HCT116 (cell line): ENCODE measurements around the gene ARGLU1. TPM values are rescaled to one million over a fixed set of nuclear protein-coding genes. Genes with fewer than 3 reads are reported as not detected.

Experiments used
- ATAC-seq: fragments of 200-7000 bp; cut with Tn5 transposase; 2 replicates; pipeline ENCODE4 v1.9.1; 2020; ENCODE audit warnings: mild to moderate bottlenecking, moderate library complexity
- BruUV-seq: library from RNA; stranded (reverse); fragments of 400-500 nt; replicated peaks from 2 replicates; lab custom pipeline; 2021; lab: Mats Ljungman, UMichigan
- CTCF ChIA-PET: fragments of 300-600 bp; sonication (Branson Sonifier 250); formaldehyde crosslinking; loops from one replicate; lab custom pipeline; 2021; ENCODE audit warnings: antibody characterized with exemption; lab: Charles Lee
- POLR2A ChIA-PET: fragments of 300-600, 350-600 bp; sonication (Branson Sonifier 250); formaldehyde crosslinking; loops from one replicate; lab custom pipeline; 2021; ENCODE audit warnings: antibody characterized with exemption; lab: Charles Lee
- RAD21 ChIA-PET, 2 experiments: fragments of 300-600 bp; sonication (Branson Sonifier 250); formaldehyde crosslinking; loops; one replicate each; lab custom pipeline; 2023; ENCODE audit warnings: low total read pairs in 2 of 2; ENCODE audit not compliant: uncharacterized antibody in 2 of 2, unreplicated experiment in 2 of 2, low non-redundant PET in 1 of 2; lab: Charles Lee
- DNase-seq: peaks from one replicate; pipeline ENCODE4 v3.0.0-alpha.2; 2010; ENCODE audit warnings: low read depth, low spot score
- H2AFZ ChIP-seq: fragments of 200-600 bp; shearing (Covaris generic), sonication (generic); 2 replicates; pipeline ENCODE4 v1.6.1; 2017; ENCODE audit warnings: low read depth, mixed run types, mixed read lengths, antibody characterized with exemption, low read length; ENCODE audit not compliant: poor library complexity, severe bottlenecking
- H3K27ac ChIP-seq: 2 replicates; pipeline ENCODE4 v1.5.1; 2012; ENCODE audit warnings: low read depth, low read length
- H3K27me3 ChIP-seq: fragments of 200-600 bp; sonication (generic); 2 replicates; pipeline ENCODE4 v1.6.1; 2016; ENCODE audit warnings: mixed run types, low read length, mixed read lengths; ENCODE audit not compliant: insufficient read depth
- H3K36me3 ChIP-seq, 2 experiments: fragments of 200-500 bp in 1 of 2; fragments of 200-600 bp in 1 of 2; sonication (Bioruptor generic) in 1 of 2; sonication (generic) in 1 of 2; 2 replicates each; pipeline versions ENCODE4 v1.5.1 to v1.6.1; 2014 to 2016; ENCODE audit warnings: low read length in 2 of 2, inconsistent platforms in 1 of 2, mixed read lengths in 1 of 2, mixed run types in 1 of 2; ENCODE audit not compliant: insufficient read depth in 2 of 2, control insufficient read depth in 1 of 2
- H3K4me1 ChIP-seq, 2 experiments: fragments of 200-600 bp in 1 of 2; sonication (generic) in 1 of 2; 2 replicates each; pipeline versions ENCODE4 v1.5.1 to v1.6.1; 2012 to 2017; ENCODE audit warnings: low read length in 2 of 2, inconsistent platforms in 1 of 2, mild to moderate bottlenecking in 1 of 2, mixed read lengths in 1 of 2, mixed run types in 1 of 2, moderate library complexity in 1 of 2; ENCODE audit not compliant: insufficient read depth in 2 of 2, control insufficient read depth in 1 of 2
- H3K4me2 ChIP-seq: fragments of 200-600 bp; sonication (generic); 2 replicates; pipeline ENCODE4 v1.6.1; 2017; ENCODE audit warnings: mixed run types, low read length, mixed read lengths
- H3K4me3 ChIP-seq, 2 experiments: fragments of 200-600 bp in 1 of 2; sonication (generic) in 1 of 2; replicated peaks in 1 of 2; 2 replicates each; pipeline ENCODE4 v1.5.1; 2011 to 2016; ENCODE audit warnings: low read length in 2 of 2, control low read depth in 1 of 2, low read depth in 1 of 2, mild to moderate bottlenecking in 1 of 2, mixed read lengths in 1 of 2, mixed run types in 1 of 2
- H3K79me2 ChIP-seq: fragments of 200-600 bp; sonication (generic); 2 replicates; pipeline ENCODE4 v1.6.1; 2017; ENCODE audit warnings: mild to moderate bottlenecking, mixed run types, low read length, moderate library complexity, mixed read lengths; ENCODE audit not compliant: insufficient read depth
- H3K9ac ChIP-seq: fragments of 200-600 bp; sonication (generic); 2 replicates; pipeline ENCODE4 v1.6.1; 2016; ENCODE audit warnings: low read length, mixed read lengths
- H3K9me2 ChIP-seq: fragments of 200-600 bp; sonication (generic), shearing (Covaris generic); 2 replicates; pipeline ENCODE4 v1.6.1; 2017; ENCODE audit warnings: mixed run types, mild to moderate bottlenecking, moderate library complexity; ENCODE audit not compliant: insufficient read depth
- H3K9me3 ChIP-seq, 2 experiments: fragments of 200-500 bp in 1 of 2; fragments of 200-600 bp in 1 of 2; sonication (Bioruptor generic) in 1 of 2; sonication (generic) in 1 of 2; 2 replicates each; pipeline ENCODE4 v1.6.1; 2014 to 2017; ENCODE audit warnings: low read length in 2 of 2, mixed read lengths in 2 of 2, inconsistent platforms in 1 of 2, low read depth in 1 of 2, mild to moderate bottlenecking in 1 of 2, mixed run types in 1 of 2, moderate library complexity in 1 of 2; ENCODE audit not compliant: control insufficient read depth in 1 of 2, insufficient read depth in 1 of 2
- H4K20me1 ChIP-seq: fragments of 200-600 bp; sonication (generic), shearing (Covaris generic); 2 replicates; pipeline ENCODE4 v1.6.1; 2017; ENCODE audit warnings: mixed run types, mild to moderate bottlenecking, moderate library complexity; ENCODE audit not compliant: insufficient read depth
- ATF3 ChIP-seq: IDR thresholded peaks from 2 replicates; pipeline ENCODE4 v1.6.1; 2012
- CBX3 ChIP-seq: IDR thresholded peaks from 2 replicates; pipeline ENCODE4 v1.6.1; 2012; ENCODE audit warnings: low read depth
- CTCF ChIP-seq, 3 experiments: fragments of 200-600 bp in 1 of 3; sonication (generic) in 1 of 3; IDR thresholded peaks in 2 of 3; conservative IDR thresholded peaks in 1 of 3; 2 replicates each; pipeline ENCODE4 v1.5.1; 2012 to 2017; ENCODE audit warnings: low read depth in 2 of 3, low read length in 2 of 3, antibody characterized with exemption in 1 of 3, borderline replicate concordance in 1 of 3, control low read depth in 1 of 3, mild to moderate bottlenecking in 1 of 3, mixed read lengths in 1 of 3, mixed run types in 1 of 3, moderate library complexity in 1 of 3; ENCODE audit not compliant: insufficient read depth in 1 of 3
- EGR1 ChIP-seq: IDR thresholded peaks from 2 replicates; pipeline ENCODE4 v1.6.1; 2012; ENCODE audit warnings: low read depth
- ELF1 ChIP-seq: IDR thresholded peaks from 2 replicates; pipeline ENCODE4 v1.6.1; 2012; ENCODE audit warnings: low read depth, borderline replicate concordance
- EZH2 ChIP-seq: fragments of 200-600 bp; sonication (generic); IDR thresholded peaks from 2 replicates; pipeline ENCODE4 v1.6.1; 2017; ENCODE audit warnings: antibody characterized with exemption, mixed run types
- EZH2phosphoT487 ChIP-seq: fragments of 200-600 bp; IDR thresholded peaks from 2 replicates; pipeline ENCODE4 v1.6.1; 2018; ENCODE audit warnings: antibody characterized with exemption, borderline replicate concordance
- FOSL1 ChIP-seq: IDR thresholded peaks from 2 replicates; pipeline ENCODE4 v1.6.1; 2012; ENCODE audit warnings: low read depth
- MAX ChIP-seq: IDR thresholded peaks from 2 replicates; pipeline ENCODE4 v1.6.1; 2012
- POLR2A ChIP-seq: IDR thresholded peaks from 2 replicates; pipeline ENCODE4 v1.7.0; 2011; ENCODE audit warnings: borderline replicate concordance; ENCODE audit not compliant: insufficient read depth, insufficient read length; ENCODE audit errors: extremely low read depth
- POLR2AphosphoS5 ChIP-seq: IDR thresholded peaks from 2 replicates; pipeline ENCODE4 v1.6.1; 2011; ENCODE audit warnings: mild to moderate bottlenecking, low read depth, low read length, moderate library complexity
- REST ChIP-seq: IDR thresholded peaks from 2 replicates; pipeline ENCODE4 v1.6.1; 2012; ENCODE audit warnings: low read depth
- SIN3A ChIP-seq: IDR thresholded peaks from 2 replicates; pipeline ENCODE4 v1.6.1; 2012; ENCODE audit warnings: low read depth
- SP1 ChIP-seq: IDR thresholded peaks from 2 replicates; pipeline ENCODE4 v1.6.1; 2012; ENCODE audit warnings: low read depth
- TCF7L2 ChIP-seq: IDR thresholded peaks from 2 replicates; pipeline ENCODE4 v1.7.0; 2011; ENCODE audit warnings: borderline replicate concordance, inconsistent platforms; ENCODE audit not compliant: insufficient read depth, insufficient read length; ENCODE audit errors: extremely low read depth
- YY1 ChIP-seq: IDR thresholded peaks from 2 replicates; pipeline ENCODE4 v1.6.1; 2011; ENCODE audit warnings: low read length, low read depth, moderate library complexity, mild to moderate bottlenecking; ENCODE audit not compliant: insufficient replicate concordance; ENCODE audit errors: extremely low read depth
- ZNF274 ChIP-seq: fragments of 200-500 bp; sonication (Bioruptor generic); IDR thresholded peaks from 2 replicates; pipeline ENCODE4 v1.6.1; 2014; ENCODE audit warnings: mild to moderate bottlenecking, low read depth, low read length, inconsistent platforms
- intact Hi-C: fragments of 100-400 bp; cut with micrococcal nuclease; formaldehyde crosslinking; loops from 2 replicates; pipeline ENCODE4 v1.10.0; 2022
- total RNA-seq: library from RNA; stranded (reverse); gene quantifications from one replicate; pipeline ENCODE4 v1.2.1, GENCODE V29; 2021; ENCODE audit not compliant: unreplicated experiment

ARGLU1 gene
- total RNA-seq, 1 experiment from 2014 or later = 57.8 TPM

DNA sequence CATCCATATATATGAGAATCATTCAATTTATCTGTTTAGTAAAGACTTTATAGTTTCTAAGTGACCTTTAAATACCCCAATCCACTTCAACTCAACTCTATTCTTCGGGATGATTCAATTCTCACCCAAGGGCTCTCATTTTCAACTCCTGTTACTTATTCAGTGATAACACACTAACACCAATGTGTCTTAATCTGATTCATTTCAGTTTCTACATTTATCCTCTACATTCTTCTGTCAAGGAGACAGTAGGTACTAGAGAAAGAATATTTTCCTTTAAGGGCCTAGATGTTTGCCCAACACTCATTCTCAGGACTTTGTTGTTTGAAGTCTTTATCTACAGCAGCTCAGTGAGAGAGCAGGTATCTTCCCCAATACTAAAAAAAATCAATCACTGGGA, 7.1 kb downstream of the ARGLU1 start:
- H3K27me3 ChIP-seq = no peaks in the 10 kb centered on the region
- no peak overlapping the region for H3K4me3 ChIP-seq
- TF ChIP-seq CBX3 = no peak
- no peak for TF ChIP-seq MAX
- TF ChIP-seq SP1 = no peak
- TF ChIP-seq POLR2A = no peak
- no peak for TF ChIP-seq ELF1
- no peak for TF ChIP-seq ZNF274
- TF ChIP-seq FOSL1 = no peak
- TF ChIP-seq ATF3 = no peak
- no peak for TF ChIP-seq EGR1
- TF ChIP-seq REST = no peak
- TF ChIP-seq SIN3A = no peak
- no peak for TF ChIP-seq EZH2
- TF ChIP-seq TCF7L2 = no peak
- TF ChIP-seq POLR2AphosphoS5 = no peak
- no peak for TF ChIP-seq YY1
- TF ChIP-seq EZH2phosphoT487 = no peak
- no peak for TF ChIP-seq CTCF (IDR thresholded peaks at IDR 0.05 in 2 of 3, conservative IDR thresholded peaks at IDR 0.05 in 1 of 3; ENCODE audit: borderline replicate concordance in 1 of 3, insufficient read depth in 1 of 3, low read depth in 2 of 3, low read length in 2 of 3)
- no peak overlapping the region for H3K27ac ChIP-seq
- no peaks in the 10 kb centered on the region for H3K9me2 ChIP-seq
- ATAC-seq = no peak
- CTCF ChIA-PET = no interaction called here
- no peak overlapping the region for H3K9ac ChIP-seq
- DNase-seq = no peak
- BruUV-seq = no TSS peak
- H3K4me2 ChIP-seq = no peak overlapping the region
- H4K20me1 ChIP-seq = peaks cover 64% of the 10 kb centered on the region; the same call in 1 of the 2 replicates
- RAD21 ChIA-PET = no interaction called here
- H2AFZ ChIP-seq = no peak overlapping the region
- intact Hi-C loops = no loop called here
- POLR2A ChIA-PET = no interaction called here
- peaks cover 35% of the 10 kb centered on the region in 2 experiments for H3K36me3 ChIP-seq
- no peaks in the 10 kb centered on the region for H3K9me3 ChIP-seq
- H3K4me1 ChIP-seq = peaks cover 4 to 8% of the 10 kb centered on the region in 2 experiments; a peak in 3 of 4 replicates
- H3K79me2 ChIP-seq = peaks cover 100% of the 10 kb centered on the region
